DOHH2 (cell line): ENCODE data around the gene IFNAR2.

Experiments used
- H3F3A ChIP-seq: fragments of 200-600 bp; sonication (generic), shearing (Covaris generic); 2 replicates; pipeline ENCODE4 v1.6.0; 2016; ENCODE audit warnings: antibody characterized with exemption, mild to moderate bottlenecking; ENCODE audit not compliant: control insufficient read depth, insufficient read depth
- H3K27ac ChIP-seq: fragments of 200-600 bp; sonication (generic); 2 replicates; pipeline ENCODE4 v1.5.1; 2014; ENCODE audit warnings: low read depth, mild to moderate bottlenecking, low read length, moderate library complexity
- H3K27me3 ChIP-seq: fragments of 200-600 bp; sonication (generic); 2 replicates; pipeline ENCODE4 v1.6.1; 2014; ENCODE audit warnings: mild to moderate bottlenecking, low read length, mixed read lengths; ENCODE audit not compliant: control insufficient read depth
- H3K36me3 ChIP-seq: fragments of 200-600 bp; sonication (generic); 2 replicates; pipeline ENCODE4 v1.6.1; 2014; ENCODE audit warnings: mild to moderate bottlenecking, low read length, moderate library complexity, mixed read lengths; ENCODE audit not compliant: control insufficient read depth
- H3K4me1 ChIP-seq: fragments of 200-600 bp; sonication (generic); 2 replicates; pipeline ENCODE4 v1.6.1; 2014; ENCODE audit warnings: mild to moderate bottlenecking, low read length, mixed read lengths; ENCODE audit not compliant: control insufficient read depth
- H3K4me2 ChIP-seq: fragments of 200-600 bp; sonication (generic); 2 replicates; pipeline ENCODE4 v1.6.0; 2014; ENCODE audit warnings: mild to moderate bottlenecking, low read length, moderate library complexity
- H3K4me3 ChIP-seq: fragments of 200-600 bp; sonication (generic); 2 replicates; pipeline ENCODE4 v1.5.1; 2014; ENCODE audit warnings: mild to moderate bottlenecking, low read length, mixed read lengths
- H3K79me2 ChIP-seq: fragments of 200-600 bp; sonication (generic); 2 replicates; pipeline ENCODE4 v1.6.1; 2014; ENCODE audit warnings: mild to moderate bottlenecking, low read length, mixed read lengths; ENCODE audit not compliant: control insufficient read depth
- H3K9me2 ChIP-seq: fragments of 200-600 bp; sonication (generic); replicated peaks from 2 replicates; pipeline ENCODE4 v1.6.1; 2014; ENCODE audit warnings: mild to moderate bottlenecking, low read length, mixed read lengths; ENCODE audit not compliant: control insufficient read depth
- H3K9me3 ChIP-seq: fragments of 200-600 bp; sonication (generic); 2 replicates; pipeline ENCODE4 v1.6.1; 2014; ENCODE audit warnings: antibody characterized with exemption, low read length, mixed read lengths; ENCODE audit not compliant: control insufficient read depth, insufficient read depth
- H4K20me1 ChIP-seq: fragments of 200-600 bp; sonication (generic); 2 replicates; pipeline ENCODE4 v1.6.0; 2014; ENCODE audit warnings: low read depth, mild to moderate bottlenecking, antibody characterized with exemption, low read length, moderate library complexity; ENCODE audit not compliant: control insufficient read depth, insufficient read depth
- EZH2phosphoT487 ChIP-seq: fragments of 200-600 bp; sonication (generic); IDR thresholded peaks from 2 replicates; pipeline ENCODE4 v1.6.1; 2017; ENCODE audit warnings: borderline replicate concordance, mild to moderate bottlenecking, antibody characterized with exemption, low read length, moderate library complexity, mixed read lengths
- TF ChIP-seq, protein P1 (sequence below): fragments of 200-600 bp; sonication (generic); IDR thresholded peaks from one replicate; pipeline ENCODE4 v1.5.1; 2014; ENCODE audit warnings: antibody characterized with exemption, mild to moderate bottlenecking, low read depth, low read length; ENCODE audit not compliant: poor library complexity, severe bottlenecking

IFNAR2 gene

DNA sequence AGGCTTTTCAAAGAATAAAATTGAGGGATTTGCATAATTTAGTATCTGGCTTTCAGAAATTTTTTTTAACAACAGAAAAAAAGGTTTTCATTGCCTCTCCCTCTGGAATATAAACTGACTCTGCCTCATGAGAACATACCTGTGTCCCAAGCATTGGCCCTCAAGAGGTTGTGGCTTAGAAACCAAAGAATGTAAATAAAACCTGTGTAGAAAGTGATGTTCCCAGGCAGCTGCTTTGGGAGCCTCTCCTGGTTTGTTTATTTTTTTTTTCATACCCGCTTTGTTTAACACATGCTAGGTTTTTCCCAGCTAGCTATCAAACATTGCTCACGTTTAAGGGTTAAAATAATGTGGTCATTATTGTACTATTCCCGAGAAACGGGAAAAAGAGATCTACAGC lies 40.5 kb upstream of the IFNAR2 start:
- no peak for TF ChIP-seq EZH2phosphoT487
- TF ChIP-seq, protein P1, sequence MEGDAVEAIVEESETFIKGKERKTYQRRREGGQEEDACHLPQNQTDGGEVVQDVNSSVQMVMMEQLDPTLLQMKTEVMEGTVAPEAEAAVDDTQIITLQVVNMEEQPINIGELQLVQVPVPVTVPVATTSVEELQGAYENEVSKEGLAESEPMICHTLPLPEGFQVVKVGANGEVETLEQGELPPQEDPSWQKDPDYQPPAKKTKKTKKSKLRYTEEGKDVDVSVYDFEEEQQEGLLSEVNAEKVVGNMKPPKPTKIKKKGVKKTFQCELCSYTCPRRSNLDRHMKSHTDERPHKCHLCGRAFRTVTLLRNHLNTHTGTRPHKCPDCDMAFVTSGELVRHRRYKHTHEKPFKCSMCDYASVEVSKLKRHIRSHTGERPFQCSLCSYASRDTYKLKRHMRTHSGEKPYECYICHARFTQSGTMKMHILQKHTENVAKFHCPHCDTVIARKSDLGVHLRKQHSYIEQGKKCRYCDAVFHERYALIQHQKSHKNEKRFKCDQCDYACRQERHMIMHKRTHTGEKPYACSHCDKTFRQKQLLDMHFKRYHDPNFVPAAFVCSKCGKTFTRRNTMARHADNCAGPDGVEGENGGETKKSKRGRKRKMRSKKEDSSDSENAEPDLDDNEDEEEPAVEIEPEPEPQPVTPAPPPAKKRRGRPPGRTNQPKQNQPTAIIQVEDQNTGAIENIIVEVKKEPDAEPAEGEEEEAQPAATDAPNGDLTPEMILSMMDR: no peak

DNA sequence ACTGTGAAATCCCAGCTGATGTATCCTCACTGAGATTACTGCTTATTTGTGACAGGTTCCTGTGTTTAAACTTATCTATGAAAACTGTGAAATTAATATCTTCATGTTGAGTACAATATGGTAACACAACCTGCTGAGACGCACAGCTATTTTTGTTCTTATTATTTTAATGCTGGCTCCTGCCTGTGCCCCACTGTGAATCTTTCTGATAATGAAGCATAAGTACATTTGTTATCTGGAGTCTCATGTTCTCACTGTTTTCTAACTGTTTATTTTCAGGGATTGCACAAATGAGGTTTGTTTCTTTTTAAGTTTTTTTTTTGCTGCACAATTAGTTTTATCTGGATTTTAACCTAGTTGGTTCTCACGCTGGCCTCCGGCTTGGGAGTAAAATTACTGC lies 39.9 kb upstream of the IFNAR2 start:
- H3K4me2 ChIP-seq: peak overlapping the region; percentile 77
- no peaks in the 10 kb centered on the region for H3K9me2 ChIP-seq
- H3K9me3 ChIP-seq: peaks cover 6% of the 10 kb centered on the region
- no peaks in the 10 kb centered on the region for H3K36me3 ChIP-seq
- H3F3A ChIP-seq: peaks cover 23% of the 10 kb centered on the region
- no peaks in the 10 kb centered on the region for H4K20me1 ChIP-seq
- H3K27me3 ChIP-seq: no peaks in the 10 kb centered on the region
- no peaks in the 10 kb centered on the region for H3K79me2 ChIP-seq
- peaks cover 53% of the 10 kb centered on the region for H3K4me1 ChIP-seq
- H3K4me3 ChIP-seq: peak overlapping the region; percentile 61
- peak overlapping the region; percentile 77 for H3K27ac ChIP-seq
- TF ChIP-seq, protein P1: no peak
- TF ChIP-seq EZH2phosphoT487: no peak

More for the DNA sequence above, 40.5 kb upstream of the IFNAR2 start:
- H3K4me2 ChIP-seq: peak overlapping the region; percentile 77
- no peaks in the 10 kb centered on the region for H3K27me3 ChIP-seq
- no peaks in the 10 kb centered on the region for H3K79me2 ChIP-seq
- H3K4me1 ChIP-seq: peaks cover 53% of the 10 kb centered on the region
- no peaks in the 10 kb centered on the region for H4K20me1 ChIP-seq
- H3K27ac ChIP-seq: peak overlapping the region; percentile 77
- peaks cover 23% of the 10 kb centered on the region for H3F3A ChIP-seq
- peak overlapping the region; percentile 61 for H3K4me3 ChIP-seq
- no peaks in the 10 kb centered on the region for H3K36me3 ChIP-seq
- H3K9me2 ChIP-seq: no peaks in the 10 kb centered on the region
- H3K9me3 ChIP-seq: peaks cover 6% of the 10 kb centered on the region

DNA sequence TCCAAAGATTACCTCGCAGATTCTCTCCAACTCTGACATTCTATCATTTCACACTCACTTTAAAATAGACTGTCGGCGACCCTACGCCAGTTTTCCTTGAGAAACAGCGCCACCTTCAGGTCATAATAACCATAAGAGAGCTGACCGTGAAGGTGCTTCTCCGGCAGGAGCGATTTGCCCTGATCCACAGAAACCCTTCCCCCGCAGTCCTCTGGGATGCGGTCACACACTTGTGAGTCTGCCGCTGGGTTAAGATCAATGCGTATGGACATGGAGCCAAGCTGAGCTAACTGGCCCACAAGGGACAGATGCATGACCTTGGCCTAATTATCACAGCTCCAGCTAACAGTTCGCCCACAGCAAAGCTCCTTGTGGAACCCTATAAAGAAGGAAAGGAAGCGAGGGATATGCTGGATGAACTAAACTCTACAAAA lies 32.8 kb upstream of the IFNAR2 start:
- Histone ChIP-seq H3K4me3 (no peak overlapping the region), H3K9me2 (no peaks in the 10 kb centered on the region), H3F3A (peaks cover 3% of the 10 kb centered on the region; the same call in 1 of the 2 replicates), H3K79me2 (no peaks in the 10 kb centered on the region), H3K36me3 (no peaks in the 10 kb centered on the region), H3K9me3 (no peaks in the 10 kb centered on the region), H3K4me2 (peak overlapping the region; percentile 2; the same call in 1 of the 2 replicates), H4K20me1 (no peaks in the 10 kb centered on the region), H3K4me1 (peaks cover 31% of the 10 kb centered on the region), H3K27me3 (no peaks in the 10 kb centered on the region), H3K27ac (no peak overlapping the region)
- TF ChIP-seq, protein P1: peak; percentile 83
- TF ChIP-seq EZH2phosphoT487: no peak
